HepG2 (cell line): ENCODE measurements around the gene PC. TPM values are rescaled to one million over a fixed set of nuclear protein-coding genes. Genes with fewer than 3 reads are reported as not detected.

Experiments
- GATAD1 ChIP-seq: IDR thresholded peaks from 2 replicates; pipeline ENCODE4 v1.6.1; 2016; ENCODE audit warnings: missing genetic modification reagents, missing compliant biosample characterization
- KAT8 ChIP-seq: IDR thresholded peaks from 2 replicates; pipeline ENCODE4 v1.6.1; 2016; ENCODE audit warnings: missing genetic modification reagents, missing compliant biosample characterization
- MED13 ChIP-seq: sonication (generic); formaldehyde crosslinking; IDR thresholded peaks from 2 replicates; pipeline ENCODE4 v1.5.0; 2020; ENCODE audit warnings: missing genetic modification reagents
- MTA1 ChIP-seq: sonication (generic); formaldehyde crosslinking; IDR thresholded peaks from 2 replicates; pipeline ENCODE4 v1.4.0; 2020; ENCODE audit warnings: missing genetic modification reagents, mild to moderate bottlenecking, borderline replicate concordance
- SNAI1 ChIP-seq: sonication (generic); formaldehyde crosslinking; IDR thresholded peaks from 2 replicates; pipeline ENCODE4 v1.5.0; 2020; ENCODE audit warnings: mild to moderate bottlenecking, missing genetic modification reagents, borderline replicate concordance
- SOX6 ChIP-seq, 2 experiments: fragments of 450-650 bp in 1 of 2; sonication (generic) in 1 of 2; formaldehyde crosslinking in 1 of 2; IDR thresholded peaks; 2 replicates each; pipeline versions ENCODE4 v1.4.0 to v1.6.1; 2017 to 2020; ENCODE audit warnings: antibody characterized with exemption in 1 of 2, mild to moderate bottlenecking in 1 of 2, missing genetic modification reagents in 1 of 2
- SRSF4 ChIP-seq: fragments of 200-400 bp; formaldehyde crosslinking; IDR thresholded peaks from one replicate; pipeline ENCODE4 v1.6.1; 2018; ENCODE audit warnings: mild to moderate bottlenecking, low read depth, low read length, moderate library complexity; ENCODE audit not compliant: poor library complexity, severe bottlenecking
- ZFAT ChIP-seq: sonication (generic); formaldehyde crosslinking; conservative IDR thresholded peaks from 2 replicates; pipeline ENCODE4 v1.8.1; 2023; ENCODE audit warnings: missing genetic modification reagents, inconsistent platforms
- ZNF10 ChIP-seq: sonication (generic); formaldehyde crosslinking; IDR thresholded peaks from 2 replicates; pipeline ENCODE4 v1.4.0; 2020; ENCODE audit warnings: mild to moderate bottlenecking, low read depth, missing genetic modification reagents, borderline replicate concordance
- ZNF282 ChIP-seq: fragments of 450-650 bp; IDR thresholded peaks from 2 replicates; pipeline ENCODE4 v1.6.1; 2018; ENCODE audit not compliant: partially characterized antibody
- ZNF354B ChIP-seq: sonication (generic); formaldehyde crosslinking; IDR thresholded peaks from 2 replicates; pipeline ENCODE4 v1.8.0; 2022; ENCODE audit warnings: mild to moderate bottlenecking, missing genetic modification reagents
- ZNF547 ChIP-seq: sonication (generic); formaldehyde crosslinking; IDR thresholded peaks from 2 replicates; pipeline ENCODE4 v1.5.1; 2020; ENCODE audit warnings: mild to moderate bottlenecking, missing genetic modification reagents
- ZNF562 ChIP-seq: sonication (generic); formaldehyde crosslinking; IDR thresholded peaks from 2 replicates; pipeline ENCODE4 v1.8.0; 2022; ENCODE audit warnings: missing genetic modification reagents, borderline replicate concordance
- ZNF713 ChIP-seq: sonication (generic); formaldehyde crosslinking; IDR thresholded peaks from 2 replicates; pipeline ENCODE4 v1.4.0; 2020; ENCODE audit warnings: mild to moderate bottlenecking, missing genetic modification reagents
- ZNF749 ChIP-seq: sonication (generic); formaldehyde crosslinking; IDR thresholded peaks from 2 replicates; pipeline ENCODE4 v1.8.0; 2022; ENCODE audit warnings: mild to moderate bottlenecking, missing genetic modification reagents, moderate library complexity, borderline replicate concordance
- ZSCAN31 ChIP-seq: sonication (generic); formaldehyde crosslinking; IDR thresholded peaks from 2 replicates; pipeline ENCODE4 v1.5.0; 2020; ENCODE audit warnings: low read depth, mild to moderate bottlenecking, missing genetic modification reagents
- polyA plus RNA-seq, 8 experiments: library from polyadenylated mRNA; depleted of rRNA in 3 of 8; stranded (reverse) in 7 of 8; unstranded in 1 of 8; fragments of >200 nt; fragmentation: Illumina TruSeq in 4 of 8; extraction: Trizol in 4 of 8; gene quantifications; 2 replicates each; pipeline versions ENCODE4 v1.2.1 to v1.2.3, GENCODE V29; 2011 to 2016; ENCODE audit warnings: low read depth in 4 of 8, missing spikeins in 1 of 8, mixed read lengths in 1 of 8; ENCODE audit not compliant: insufficient read depth in 1 of 8
- total RNA-seq, 5 experiments: library from RNA; depleted of rRNA; stranded (reverse); fragments of >200 nt; fragmentation: Illumina TruSeq; extraction: Trizol; gene quantifications; 2 replicates each; pipeline ENCODE4 v1.2.3, GENCODE V29; 2016; ENCODE audit warnings: low read depth in 1 of 5
- TF ChIP-seq, protein P1 (sequence below): sonication (generic); formaldehyde crosslinking; IDR thresholded peaks from 2 replicates; pipeline ENCODE4 v1.5.1; 2020; ENCODE audit warnings: missing genetic modification reagents, mild to moderate bottlenecking, borderline replicate concordance
- TF ChIP-seq, protein P2 (sequence below): sonication (generic); formaldehyde crosslinking; IDR thresholded peaks from 2 replicates; pipeline ENCODE4 v1.4.0; 2020; ENCODE audit warnings: missing genetic modification reagents, low read depth, mild to moderate bottlenecking, borderline replicate concordance
- TF ChIP-seq, protein P3 (sequence below): sonication (generic); formaldehyde crosslinking; IDR thresholded peaks from 2 replicates; pipeline ENCODE4 v1.4.0; 2020; ENCODE audit warnings: mild to moderate bottlenecking, missing genetic modification reagents

PC gene
- total and polyA plus RNA-seq, 2 of the 13 experiments (the other 11 are each of a cell fraction or from before 2014, with no cell fraction given), result 29.0 to 39.0 TPM

DNA sequence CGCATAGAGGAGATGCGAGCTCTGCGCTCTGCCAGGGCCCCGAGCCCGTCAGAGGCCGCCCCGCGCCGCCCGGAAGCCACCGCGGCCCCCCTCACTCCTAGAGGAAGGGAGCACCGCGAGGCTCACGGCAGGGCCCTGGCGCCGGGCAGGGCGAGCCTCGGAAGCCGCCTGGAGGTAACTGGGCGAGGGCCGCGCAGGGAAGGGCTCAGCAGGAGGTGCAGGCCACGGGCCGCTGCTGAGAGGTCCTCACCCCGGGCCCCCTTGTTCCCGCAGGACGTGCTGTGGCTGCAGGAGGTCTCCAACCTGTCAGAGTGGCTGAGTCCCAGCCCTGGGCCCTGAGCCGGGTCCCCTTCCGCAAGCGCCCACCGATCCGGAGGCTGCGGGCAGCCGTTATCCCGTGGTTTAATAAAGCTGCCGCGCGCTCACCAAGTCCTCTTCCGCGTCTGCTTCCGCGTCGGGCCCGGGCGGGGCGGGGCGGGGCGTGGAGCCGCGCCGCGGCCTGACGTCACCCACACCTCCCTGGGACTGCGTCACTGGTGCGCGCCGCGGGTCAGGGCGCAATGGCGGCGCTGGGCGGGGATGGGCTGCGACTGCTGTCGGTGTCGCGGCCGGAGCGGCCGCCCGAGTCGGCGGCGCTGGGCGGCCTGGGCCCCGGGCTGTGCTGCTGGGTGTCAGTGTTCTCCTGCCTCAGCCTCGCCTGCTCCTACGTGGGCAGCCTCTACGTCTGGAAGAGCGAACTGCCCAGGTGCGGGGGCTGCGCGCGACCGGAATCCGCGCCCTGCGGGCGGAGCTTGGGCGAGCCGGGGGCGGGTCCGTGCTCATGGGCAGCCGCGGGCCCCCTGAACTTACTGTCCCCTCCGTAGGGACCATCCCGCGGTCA is 115.0 kb downstream of the PC start, which contains the start of gene RCE1 (continued):
- TF ChIP-seq ZNF10 (CRISPR knock-in tag) (no peak), SOX6 (IDR thresholded peaks at IDR 0.05) (no peak), SOX6 (CRISPR knock-in tag; IDR thresholded peaks at IDR 0.05) (no peak), KAT8 (CRISPR knock-in tag) (peak; percentile 89), ZNF749 (CRISPR knock-in tag) (no peak; the same call in 1 of the 2 replicates), MTA1 (0 out of 2 replicates have a peak, but pooled peaks have one; percentile 18), SRSF4 (peak; percentile 51), SNAI1 (CRISPR knock-in tag) (no peak), ZNF282 (no peak), ZNF713 (CRISPR knock-in tag) (0 out of 2 replicates have a peak, but pooled peaks have one; percentile 28), ZNF547 (CRISPR knock-in tag) (peak; percentile 67; the same call in 1 of the 2 replicates), ZFAT (CRISPR knock-in tag) (no peak), GATAD1 (CRISPR knock-in tag) (peak; percentile 95), ZNF354B (CRISPR knock-in tag) (no peak), ZNF562 (CRISPR knock-in tag) (no peak), MED13 (CRISPR knock-in tag) (no peak), ZSCAN31 (CRISPR knock-in tag) (peak; percentile 70; the same call in 1 of the 2 replicates)
- TF ChIP-seq, protein P1, sequence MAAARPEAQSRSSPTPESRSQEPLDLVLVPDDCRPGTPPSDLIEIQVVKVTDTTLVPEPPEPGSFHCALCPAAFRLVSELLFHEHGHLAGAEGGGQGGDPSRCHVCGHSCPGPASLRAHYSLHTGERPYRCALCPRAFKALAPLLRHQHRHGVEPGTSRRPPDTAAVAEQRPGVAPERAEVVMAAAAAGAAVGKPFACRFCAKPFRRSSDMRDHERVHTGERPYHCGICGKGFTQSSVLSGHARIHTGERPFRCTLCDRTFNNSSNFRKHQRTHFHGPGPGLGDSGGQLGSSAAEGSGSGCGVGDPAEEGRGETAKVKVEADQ (CRISPR knock-in tag), result peak; percentile 89; the same call in 1 of the 2 replicates
- TF ChIP-seq, protein P2, sequence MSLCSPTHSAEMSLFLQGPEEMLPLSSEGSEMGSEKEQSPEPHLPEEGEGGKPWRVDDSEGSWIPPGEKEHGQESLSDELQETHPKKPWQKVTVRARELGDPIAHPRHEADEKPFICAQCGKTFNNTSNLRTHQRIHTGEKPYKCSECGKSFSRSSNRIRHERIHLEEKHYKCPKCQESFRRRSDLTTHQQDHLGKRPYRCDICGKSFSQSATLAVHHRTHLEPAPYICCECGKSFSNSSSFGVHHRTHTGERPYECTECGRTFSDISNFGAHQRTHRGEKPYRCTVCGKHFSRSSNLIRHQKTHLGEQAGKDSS, result no peak; the same call in 1 of the 2 replicates
- TF ChIP-seq, protein P3, sequence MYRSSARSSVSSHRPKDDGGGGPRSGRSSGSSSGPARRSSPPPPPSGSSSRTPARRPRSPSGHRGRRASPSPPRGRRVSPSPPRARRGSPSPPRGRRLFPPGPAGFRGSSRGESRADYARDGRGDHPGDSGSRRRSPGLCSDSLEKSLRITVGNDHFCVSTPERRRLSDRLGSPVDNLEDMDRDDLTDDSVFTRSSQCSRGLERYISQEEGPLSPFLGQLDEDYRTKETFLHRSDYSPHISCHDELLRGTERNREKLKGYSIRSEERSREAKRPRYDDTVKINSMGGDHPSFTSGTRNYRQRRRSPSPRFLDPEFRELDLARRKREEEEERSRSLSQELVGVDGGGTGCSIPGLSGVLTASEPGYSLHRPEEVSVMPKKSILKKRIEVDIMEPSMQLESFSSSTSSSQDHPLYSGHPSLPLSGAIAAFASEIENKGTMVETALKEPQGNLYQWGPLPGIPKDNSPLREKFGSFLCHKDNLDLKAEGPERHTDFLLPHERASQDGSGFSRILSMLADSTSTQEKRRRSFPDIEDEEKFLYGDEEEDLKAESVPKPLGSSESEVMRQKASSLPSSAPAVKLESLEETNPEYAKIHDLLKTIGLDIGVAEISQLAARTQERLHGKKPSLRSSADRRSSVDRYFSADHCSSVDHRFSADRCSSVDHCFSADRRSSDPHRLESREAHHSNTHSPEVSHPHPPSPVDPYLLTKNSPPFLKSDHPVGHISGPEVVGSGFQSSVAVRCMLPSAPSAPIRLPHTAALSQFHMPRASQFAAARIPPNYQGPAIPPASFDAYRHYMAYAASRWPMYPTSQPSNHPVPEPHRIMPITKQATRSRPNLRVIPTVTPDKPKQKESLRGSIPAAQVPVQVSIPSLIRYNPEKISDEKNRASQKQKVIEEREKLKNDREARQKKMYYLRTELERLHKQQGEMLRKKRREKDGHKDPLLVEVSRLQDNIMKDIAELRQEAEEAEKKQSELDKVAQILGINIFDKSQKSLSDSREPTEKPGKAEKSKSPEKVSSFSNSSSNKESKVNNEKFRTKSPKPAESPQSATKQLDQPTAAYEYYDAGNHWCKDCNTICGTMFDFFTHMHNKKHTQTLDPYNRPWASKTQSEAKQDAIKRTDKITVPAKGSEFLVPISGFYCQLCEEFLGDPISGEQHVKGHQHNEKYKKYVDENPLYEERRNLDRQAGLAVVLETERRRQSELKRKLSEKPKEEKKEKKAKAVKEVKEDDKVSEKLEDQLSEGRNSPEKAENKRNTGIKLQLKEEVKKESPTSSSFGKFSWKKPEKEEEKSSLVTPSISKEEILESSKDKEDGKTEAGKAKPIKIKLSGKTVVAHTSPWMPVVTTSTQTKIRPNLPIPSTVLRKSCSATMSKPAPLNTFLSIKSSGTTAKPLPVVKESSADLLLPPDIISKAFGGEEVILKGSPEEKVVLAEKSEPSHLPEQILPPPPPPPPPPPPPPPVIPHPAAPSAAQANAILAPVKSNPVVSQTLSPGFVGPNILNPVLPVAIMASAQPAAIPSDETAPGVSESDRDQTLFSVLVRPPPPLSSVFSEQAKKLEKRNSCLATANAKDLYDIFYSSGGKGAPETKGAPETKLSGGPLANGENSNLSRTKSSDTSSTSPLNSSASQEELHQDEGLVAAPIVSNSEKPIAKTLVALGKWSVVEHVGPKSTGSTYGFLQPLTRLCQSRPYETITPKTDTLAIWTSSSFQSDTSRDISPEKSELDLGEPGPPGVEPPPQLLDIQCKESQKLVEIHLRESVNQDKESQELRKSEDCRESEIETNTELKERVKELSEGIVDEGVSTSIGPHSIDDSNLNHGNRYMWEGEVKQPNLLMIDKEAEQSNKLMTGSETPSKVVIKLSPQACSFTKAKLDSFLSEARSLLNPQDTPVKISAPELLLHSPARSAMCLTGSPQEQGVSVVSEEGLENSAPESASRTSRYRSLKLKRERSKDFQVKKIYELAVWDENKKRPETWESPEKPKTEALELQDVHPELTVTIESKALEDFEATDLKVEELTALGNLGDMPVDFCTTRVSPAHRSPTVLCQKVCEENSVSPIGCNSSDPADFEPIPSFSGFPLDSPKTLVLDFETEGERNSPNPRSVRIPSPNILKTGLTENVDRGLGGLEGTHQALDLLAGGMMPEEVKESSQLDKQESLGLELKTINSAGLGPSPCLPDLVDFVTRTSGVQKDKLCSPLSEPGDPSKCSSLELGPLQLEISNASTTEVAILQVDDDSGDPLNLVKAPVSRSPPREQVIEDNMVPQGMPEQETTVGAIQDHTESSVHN (CRISPR knock-in tag), result no peak
